A549 (cell line): ENCODE results near the gene UNC5CL.

Experiments used
- CTCF ChIP-seq: fragments of >200 bp; sonication (Bioruptor Twin); formaldehyde crosslinking; IDR thresholded peaks from 3 replicates; pipeline ENCODE4 v1.5.1; 2016
- EP300 ChIP-seq, 2 experiments: fragments of >200 bp; sonication (Bioruptor Twin); formaldehyde crosslinking; IDR thresholded peaks; 2 replicates in 1 of 2; 3 replicates in 1 of 2; pipeline ENCODE4 v1.6.1; 2016 to 2017
- GATA3 ChIP-seq: IDR thresholded peaks from 2 replicates; pipeline ENCODE4 v1.6.1; 2012; ENCODE audit warnings: borderline replicate concordance
- MAX ChIP-seq: IDR thresholded peaks from 2 replicates; pipeline ENCODE4 v1.6.1; 2012
- POLR2A ChIP-seq: IDR thresholded peaks from 2 replicates; pipeline ENCODE4 v1.6.1; 2012; ENCODE audit warnings: mild to moderate bottlenecking, low read length

DNA sequence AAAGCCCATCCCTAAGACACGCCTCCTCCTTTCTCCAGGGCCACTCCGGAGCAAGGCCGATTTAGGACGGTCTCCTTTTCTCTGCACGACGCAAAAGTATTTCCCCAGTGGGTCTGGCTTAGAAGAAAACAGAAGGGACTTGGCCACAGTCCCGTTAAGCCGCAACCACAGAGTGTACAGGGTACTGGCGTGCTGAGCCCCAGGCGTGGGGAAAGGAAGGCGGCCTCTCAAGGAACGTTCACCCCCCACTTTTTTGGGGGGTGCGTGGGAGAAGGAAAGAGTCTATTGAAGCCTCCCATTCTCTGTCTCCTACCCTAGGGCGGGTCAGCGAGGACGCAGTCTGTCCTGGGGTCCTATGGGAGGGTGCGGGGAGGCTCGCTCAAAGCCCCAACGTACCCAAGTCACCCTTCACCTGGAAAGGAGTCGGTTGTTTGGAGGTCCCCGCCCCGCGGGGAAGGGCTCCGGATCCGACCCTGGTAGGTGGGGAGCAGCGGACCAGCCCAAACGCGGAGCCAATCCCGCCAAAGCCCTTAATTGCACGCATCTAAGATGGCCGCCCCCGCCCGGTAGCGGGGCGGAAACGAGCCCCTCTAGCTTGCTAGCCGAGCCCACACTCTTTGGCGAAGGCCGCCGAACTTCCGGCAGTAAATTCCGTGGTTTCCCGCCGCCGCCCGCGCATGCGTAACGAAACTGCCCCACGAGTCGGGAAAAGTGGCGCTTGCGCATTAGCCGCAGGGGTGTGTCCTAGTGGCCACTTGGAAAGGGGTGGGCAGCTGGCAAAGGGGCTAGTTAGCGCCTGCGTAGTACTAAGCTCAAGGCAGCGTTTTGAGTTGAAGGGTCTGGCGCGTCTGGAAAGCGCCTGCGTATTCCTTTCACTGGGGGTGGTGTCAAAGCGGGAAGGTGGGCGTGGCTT lies 33.2 kb upstream of the UNC5CL start, which contains the start of gene OARD1:
- no peak for TF ChIP-seq EP300 (IDR thresholded peaks at IDR 0.05)
- no peak for TF ChIP-seq CTCF
- no peak for TF ChIP-seq GATA3
- TF ChIP-seq MAX = peak; percentile 45
- peak; percentile 4; the same call in 1 of the 2 replicates for TF ChIP-seq POLR2A
